Caco-2 (cell line): ENCODE data around the gene TUBB2B. TPM values are rescaled to one million over a fixed set of nuclear protein-coding genes. Genes with fewer than 3 reads are reported as not detected.
A peak's percentile ranks its signal among the peaks of the same experiment; 100 is the strongest.
"Not testable (repeated sequence)": the region's sequence is repeated elsewhere in the genome, so short reads cannot be mapped to it uniquely, and the experiment has no call there.

Experiments
- BruUV-seq: library from RNA; stranded (reverse); fragments of 400-500 nt; replicated peaks from 2 replicates; lab custom pipeline; 2021; lab: Mats Ljungman, UMichigan
- CTCF ChIA-PET: fragments of 300-600 bp; sonication (Branson Sonifier 250); formaldehyde crosslinking; loops from one replicate; lab custom pipeline; 2022; ENCODE audit warnings: antibody characterized with exemption; lab: Charles Lee
- POLR2A ChIA-PET: fragments of 300-600 bp; sonication (Branson Sonifier 250); formaldehyde crosslinking; loops from one replicate; lab custom pipeline; 2022; ENCODE audit warnings: antibody characterized with exemption; lab: Charles Lee
- DNase-seq, 2 experiments: peaks; one replicate each; pipeline versions ENCODE4 v3.0.0 to v3.0.0-alpha.2; 2020 to 2022
- H3K27me3 ChIP-seq: replicated peaks from 2 replicates; pipeline ENCODE4 v1.6.0; 2011; ENCODE audit warnings: low read length; ENCODE audit not compliant: control insufficient read depth, insufficient read depth
- H3K36me3 ChIP-seq: 2 replicates; pipeline ENCODE4 v1.5.1; 2011; ENCODE audit warnings: low read length; ENCODE audit not compliant: control insufficient read depth, insufficient read depth
- H3K4me1 ChIP-seq: fragments of 250-450 bp; sonication (Bioruptor Pico); 2 replicates; pipeline ENCODE4 v1.5.1; 2020; ENCODE audit warnings: mild to moderate bottlenecking
- H3K4me3 ChIP-seq: 2 replicates; pipeline ENCODE4 v1.5.1; 2011; ENCODE audit warnings: low read depth, mild to moderate bottlenecking, control low read depth, low read length
- H3K9me3 ChIP-seq: fragments of 250-450 bp; sonication (Bioruptor Pico); 2 replicates; pipeline ENCODE4 v1.5.1; 2020; ENCODE audit warnings: mild to moderate bottlenecking, moderate library complexity
- H3K27ac Mint-ChIP-seq: one replicate; pipeline ENCODE4 v1.8.0; 2022; ENCODE audit warnings: mixed read lengths; ENCODE audit not compliant: unreplicated experiment
- H3K27me3 Mint-ChIP-seq: one replicate; pipeline ENCODE4 v1.8.0; 2022; ENCODE audit warnings: mixed read lengths; ENCODE audit not compliant: insufficient read depth, unreplicated experiment
- H3K36me3 Mint-ChIP-seq: one replicate; pipeline ENCODE4 v1.8.0; 2022; ENCODE audit warnings: mild to moderate bottlenecking, mixed read lengths; ENCODE audit not compliant: insufficient read depth, unreplicated experiment
- H3K4me1 Mint-ChIP-seq: one replicate; pipeline ENCODE4 v1.8.0; 2022; ENCODE audit warnings: low read depth, mixed read lengths; ENCODE audit not compliant: unreplicated experiment
- H3K4me3 Mint-ChIP-seq: one replicate; pipeline ENCODE4 v1.8.0; 2022; ENCODE audit warnings: mild to moderate bottlenecking, moderate library complexity, mixed read lengths; ENCODE audit not compliant: unreplicated experiment
- H3K9me3 Mint-ChIP-seq: one replicate; pipeline ENCODE4 v1.8.0; 2022; ENCODE audit warnings: mixed read lengths; ENCODE audit not compliant: unreplicated experiment
- CTCF ChIP-seq, 2 experiments: fragments of 200-600 bp in 1 of 2; IDR thresholded peaks; 1 replicate in 1 of 2; 2 replicates in 1 of 2; pipeline versions ENCODE4 v1.5.1 to v1.8.0; 2011 to 2022; ENCODE audit warnings: antibody characterized with exemption in 1 of 2, control low read depth in 1 of 2, inconsistent platforms in 1 of 2, low read depth in 1 of 2, low read length in 1 of 2, mild to moderate bottlenecking in 1 of 2, moderate library complexity in 1 of 2; ENCODE audit not compliant: insufficient read depth in 1 of 2, severe bottlenecking in 1 of 2, unreplicated experiment in 1 of 2
- intact Hi-C: fragments of 100-400 bp; cut with micrococcal nuclease; formaldehyde crosslinking; loops from one replicate; pipeline ENCODE4 v1.10.0; 2022; ENCODE audit not compliant: unreplicated experiment
- total RNA-seq: library from RNA; stranded (reverse); gene quantifications from 2 replicates; pipeline ENCODE4 v1.2.3, GENCODE V29; 2022

TUBB2B gene
- total RNA-seq, 1 experiment from 2014 or later: 150 TPM

- no peaks in the 10 kb centered on the region for H3K9me3 Mint-ChIP-seq
- H3K4me3 Mint-ChIP-seq: no peak overlapping the region
- no peaks in the 10 kb centered on the region for H3K27me3 Mint-ChIP-seq
- Histone ChIP-seq H3K36me3 (no peaks in the 10 kb centered on the region), H3K4me1 (peaks cover 26% of the 10 kb centered on the region), H3K9me3 (no peaks in the 10 kb centered on the region), H3K4me3 (no peak overlapping the region), H3K27me3 (no peaks in the 10 kb centered on the region; the same call in 1 of the 2 replicates)
- intact Hi-C loops: loop anchor here (2.0 to 5.0 kb wide), 3 partner anchors 21 to 253 kb away; partner anchors contain the start of genes BPHL and NQO2
- peaks cover 5% of the 10 kb centered on the region for H3K4me1 Mint-ChIP-seq
- no TSS peak for BruUV-seq
- peak overlapping the region; percentile 11 for H3K27ac Mint-ChIP-seq
- peaks cover 12% of the 10 kb centered on the region for H3K36me3 Mint-ChIP-seq
- ChIA-PET POLR2A (no interaction called here), CTCF (interaction anchor here (0.9 to 2.6 kb wide), 2 partner anchors 92 to 196 kb away, joined by 3 to 14 read pairs; partner anchors contain the start of gene TUBB2A)
- TF ChIP-seq CTCF (IDR thresholded peaks at IDR 0.05; ENCODE audit: insufficient read depth in 1 of 2, low read depth in 1 of 2, low read length in 1 of 2, severe bottlenecking in 1 of 2, unreplicated experiment in 1 of 2): no peak
- DNase-seq: no peak
These were observed 22.4 kb upstream of the TUBB2B start for GRCh38 chr6:3249821-3250220.

GRCh38 chr6:3247255-3248146, 20.0 kb upstream of the TUBB2B start:
- Histone ChIP-seq H3K36me3 (no peaks in the 10 kb centered on the region), H3K4me1 (peaks cover 26% of the 10 kb centered on the region), H3K9me3 (no peaks in the 10 kb centered on the region), H3K4me3 (peak overlapping the region; percentile 42), H3K27me3 (no peaks in the 10 kb centered on the region; the same call in 1 of the 2 replicates)
- intact Hi-C loops: loop anchor here (1.0 to 5.0 kb wide), 2 partner anchors 16 to 250 kb away; partner anchors contain the start of gene NQO2
- peak overlapping the region; percentile 74 for H3K4me3 Mint-ChIP-seq
- TF ChIP-seq CTCF (IDR thresholded peaks at IDR 0.05; ENCODE audit: insufficient read depth in 1 of 2, low read depth in 1 of 2, low read length in 1 of 2, severe bottlenecking in 1 of 2, unreplicated experiment in 1 of 2): no peak
- ChIA-PET CTCF (interaction anchor here (0.6 to 2.1 kb wide), 6 partner anchors 11 to 186 kb away, joined by 3 to 10 read pairs (median 3); partner anchors contain the start of genes PSMG4 and TUBB2A), POLR2A (interaction anchor here (0.6 to 1.5 kb wide), 7 partner anchors 11 to 248 kb away, joined by 3 to 15 read pairs (median 5); partner anchors contain the start of genes BPHL, NQO2, PSMG4 and TUBB2A)
- peak overlapping the region; percentile 54 for H3K27ac Mint-ChIP-seq
- H3K27me3 Mint-ChIP-seq: no peaks in the 10 kb centered on the region
- peaks cover 5% of the 10 kb centered on the region for H3K4me1 Mint-ChIP-seq
- peak; percentile 69 to 76 for DNase-seq
- no peaks in the 10 kb centered on the region for H3K9me3 Mint-ChIP-seq
- H3K36me3 Mint-ChIP-seq: peaks cover 6% of the 10 kb centered on the region
- no TSS peak for BruUV-seq

GRCh38 chr6:3245216-3245615, 17.8 kb upstream of the TUBB2B start:
- no peak overlapping the region for H3K4me3 Mint-ChIP-seq
- H3K27me3 Mint-ChIP-seq: no peaks in the 10 kb centered on the region
- H3K9me3 Mint-ChIP-seq: no peaks in the 10 kb centered on the region
- Histone ChIP-seq H3K4me1 (peaks cover 23% of the 10 kb centered on the region), H3K36me3 (no peaks in the 10 kb centered on the region), H3K4me3 (no peak overlapping the region), H3K9me3 (no peaks in the 10 kb centered on the region), H3K27me3 (no peaks in the 10 kb centered on the region)
- peaks cover 6% of the 10 kb centered on the region for H3K36me3 Mint-ChIP-seq
- POLR2A ChIA-PET: no interaction called here
- no peak for TF ChIP-seq CTCF (IDR thresholded peaks at IDR 0.05; ENCODE audit: insufficient read depth in 1 of 2, low read depth in 1 of 2, low read length in 1 of 2, severe bottlenecking in 1 of 2, unreplicated experiment in 1 of 2)
- BruUV-seq: no TSS peak
- H3K4me1 Mint-ChIP-seq: no peaks in the 10 kb centered on the region
- DNase-seq: no peak
- intact Hi-C loops: loop anchor here (5.0 kb wide), 1 partner anchor 248 kb away; the partner anchor contains the start of gene NQO2
- CTCF ChIA-PET: no interaction called here
- H3K27ac Mint-ChIP-seq: no peak overlapping the region

- H3K36me3 ChIP-seq, DNase-seq, H3K36me3 Mint-ChIP-seq, H3K27me3 ChIP-seq, CTCF ChIA-PET, H3K4me3 Mint-ChIP-seq, H3K27me3 Mint-ChIP-seq, H3K9me3 Mint-ChIP-seq, H3K4me3 ChIP-seq, BruUV-seq, POLR2A ChIA-PET, H3K27ac Mint-ChIP-seq, H3K4me1 Mint-ChIP-seq, H3K9me3 ChIP-seq: not testable (repeated sequence)
- intact Hi-C loops: loop anchor here (5.0 kb wide), 1 partner anchor 247 kb away; the partner anchor contains the start of gene NQO2
- H3K4me1 ChIP-seq: peaks cover 23% of the 10 kb centered on the region
These were observed 17.3 kb upstream of the TUBB2B start for GRCh38 chr6:3244832-3245161.
